Measurements from ENCODE around the gene CWF19L2. TPM values are rescaled to one million over a fixed set of nuclear protein-coding genes. Genes with fewer than 3 reads are reported as not detected.
A peak's percentile ranks its signal among the peaks of the same experiment; 100 is the strongest.
"Not testable (repeated sequence)": the region's sequence is repeated elsewhere in the genome, so short reads cannot be mapped to it uniquely, and the experiment has no call there.

Gene CWF19L2
- total RNA-seq: 10 to 100 TPM; 12.7 to 23.6 (median 15.4) TPM

DNA sequence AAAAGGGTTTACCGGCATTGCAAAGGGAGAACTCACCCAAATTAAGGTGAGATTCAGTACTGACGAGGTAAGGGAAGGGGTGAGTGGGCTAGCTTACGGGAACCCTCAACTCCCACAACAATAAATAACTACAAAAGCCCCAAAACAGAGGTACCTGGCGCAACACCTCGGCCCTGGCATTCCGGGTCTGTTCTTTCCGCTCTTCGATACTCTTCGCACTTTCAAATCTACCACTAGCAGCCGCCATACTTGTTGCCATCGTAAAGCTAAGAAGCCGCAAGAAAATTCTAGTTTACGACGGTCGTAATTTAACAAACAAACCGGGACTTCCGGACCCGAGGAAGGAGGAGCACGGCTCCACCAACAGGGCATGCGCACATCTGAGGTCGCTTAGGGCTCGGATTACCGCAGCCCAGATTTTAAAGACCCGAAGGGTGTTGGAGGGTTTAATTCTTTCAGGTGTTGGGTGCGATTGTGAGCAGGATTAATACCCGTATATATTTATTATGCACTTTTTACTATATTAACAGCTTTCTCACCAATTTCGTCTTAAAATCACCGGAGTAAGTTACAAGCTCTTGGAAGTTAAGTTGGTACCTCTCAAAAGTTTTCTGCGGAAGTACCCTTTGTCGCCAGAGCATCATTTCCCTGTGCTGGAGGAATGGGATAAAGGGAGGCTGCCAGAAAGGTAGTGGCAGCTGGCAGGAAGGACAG is at the start of gene CWF19L2:
TSS of gene CWF19L2 (minus strand) at position 268 of the 714 bp plus-strand sequence. CDS start at position 259, 9 bp downstream.
- WGBS, 10 experiments: 0 to 18% (median 1%) methylated on average over 4 to 24 of the region's 30 CpGs; no CpG with 5 or more reads in 1 of the 10 experiments
- in situ Hi-C loops (cut with MboI; ENCODE audit: low pct_unique_long_range_greater_than_20kb in 2 of 9, low sequenced_read_pairs in 9 of 9, unreplicated experiment in 9 of 9): no loop called here
- Histone ChIP-seq H3K4me3 (peak within 1 kb of the TSS; percentile 46 to 81 (median 64)), H3K27ac (peak within 1 kb of the TSS in 1 of 2 donors; percentile 74), H3K4me1 (replicated peaks in 1 of 2) (peaks cover 0 to 10% of the 10 kb centered on the region in 2 donors)
- ATAC-seq (replicated peaks in 6 of 8): peak; percentile 97 to 99 (median 98)

DNA sequence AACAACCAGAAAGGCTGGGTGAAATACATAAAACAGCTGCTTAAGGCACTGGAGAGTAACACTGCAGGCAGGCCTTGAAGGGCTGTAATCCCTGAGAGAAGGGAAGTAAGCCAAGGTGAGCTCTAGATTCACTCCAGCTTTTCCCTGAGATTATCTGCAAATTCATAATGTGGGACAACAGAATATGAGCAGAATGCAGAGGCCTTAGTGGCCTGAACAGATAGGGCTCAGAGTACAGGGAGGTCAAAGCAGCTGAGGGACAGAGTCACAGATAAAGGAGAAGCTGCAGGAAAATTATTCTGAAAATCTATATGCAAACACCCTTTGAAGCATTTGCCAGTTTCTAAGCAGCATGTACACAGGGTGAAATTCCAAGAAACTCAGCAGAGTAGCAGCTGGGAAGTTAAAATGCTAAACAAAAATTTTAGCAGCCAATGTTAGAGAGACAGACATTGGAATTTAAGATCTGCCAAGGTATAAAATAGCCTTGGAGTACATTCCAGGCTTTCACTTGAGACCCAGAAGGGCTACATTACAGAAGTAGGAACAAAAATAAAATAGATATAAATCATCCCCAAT is 48.1 kb upstream of the CWF19L2 start:
- Histone ChIP-seq H3K27ac (no peak overlapping the region), H3K4me1 (replicated peaks in 1 of 2) (no peaks in the 10 kb centered on the region), H3K4me3 (no peak overlapping the region)
- in situ Hi-C loops (cut with MboI; ENCODE audit: low pct_unique_long_range_greater_than_20kb in 2 of 9, low sequenced_read_pairs in 9 of 9, unreplicated experiment in 9 of 9): no loop called here
- ATAC-seq (replicated peaks in 6 of 8): peak in 2 of 8 experiments; percentile 33 to 41

DNA sequence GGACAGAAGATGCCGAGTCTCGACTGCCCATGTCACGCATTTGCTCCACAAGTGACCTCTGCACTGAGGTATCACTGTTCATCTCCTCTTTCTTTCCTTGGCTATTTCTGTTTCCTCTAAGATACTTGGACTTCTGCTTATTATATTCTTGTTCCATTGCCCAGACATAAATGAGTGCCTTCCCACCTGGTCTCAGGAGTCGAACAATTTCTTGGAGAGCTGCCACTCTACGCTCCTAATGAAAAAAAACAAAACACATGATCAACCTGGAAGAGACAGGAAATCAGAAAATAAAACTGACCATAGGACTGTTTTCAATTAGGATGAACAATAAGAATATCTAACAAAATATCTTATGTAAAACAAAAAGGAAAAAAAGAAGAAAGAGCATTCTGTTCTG is 47.4 kb upstream of the CWF19L2 start:
- no peaks in the 10 kb centered on the region for H3K4me1 ChIP-seq (replicated peaks in 1 of 2)
- no peak overlapping the region for H3K27ac ChIP-seq
- 64 to 100% (median 91%) methylated on average over 2 to 5 of the region's 5 CpGs; no CpG with 5 or more reads in 1 of the 10 experiments for WGBS, 10 experiments
- no peak overlapping the region for H3K4me3 ChIP-seq
- no peak for ATAC-seq (replicated peaks in 6 of 8)
- in situ Hi-C loops (cut with MboI; ENCODE audit: low pct_unique_long_range_greater_than_20kb in 2 of 9, low sequenced_read_pairs in 9 of 9, unreplicated experiment in 9 of 9): no loop called here

- Histone ChIP-seq H3K27ac (no peak overlapping the region), H3K4me3 (no peak overlapping the region), H3K4me1 (replicated peaks in 1 of 2) (no peaks in the 10 kb centered on the region)
- no peak for ATAC-seq (replicated peaks in 6 of 8)
- WGBS, 10 experiments: 80 to 100% methylated on average over 1 of the region's 1 CpG; no CpG with 5 or more reads in 8 of the 10 experiments
- in situ Hi-C loops (cut with MboI; ENCODE audit: low pct_unique_long_range_greater_than_20kb in 2 of 9, low sequenced_read_pairs in 9 of 9, unreplicated experiment in 9 of 9): no loop called here
Measured at GRCh38 chr11:107501713-107502112, 44.1 kb upstream of the CWF19L2 start.

DNA sequence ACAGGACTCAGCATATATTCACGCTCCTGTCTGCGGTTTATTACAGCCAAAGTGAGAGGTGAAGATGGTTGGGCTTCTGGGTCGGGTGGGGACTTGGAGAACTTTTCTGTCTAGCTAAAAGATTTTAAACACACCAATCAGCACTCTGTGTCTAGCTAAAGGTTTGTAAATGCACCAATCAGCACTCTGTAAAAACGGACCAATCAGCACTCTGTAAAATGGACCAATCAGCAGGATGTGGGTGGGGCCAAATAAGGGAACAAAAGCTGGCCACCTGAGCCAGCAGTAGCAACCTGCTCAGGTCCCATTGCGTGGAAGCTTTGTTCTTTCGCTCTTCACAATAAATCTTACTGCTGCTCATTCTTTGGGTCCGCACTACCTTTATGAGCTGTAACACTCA is 39.7 kb upstream of the CWF19L2 start:
- in situ Hi-C loops (cut with MboI; ENCODE audit: low pct_unique_long_range_greater_than_20kb in 2 of 9, low sequenced_read_pairs in 9 of 9, unreplicated experiment in 9 of 9); ATAC-seq (replicated peaks in 6 of 8); H3K4me1 ChIP-seq (replicated peaks in 1 of 2); H3K27ac ChIP-seq; H3K4me3 ChIP-seq: not testable (repeated sequence)
- 60 to 100% (median 96%) methylated on average over 1 to 5 of the region's 7 CpGs; no CpG with 5 or more reads in 2 of the 10 experiments for WGBS, 10 experiments

- 26 to 86% (median 68%) methylated on average over 1 to 4 of the region's 4 CpGs for WGBS, 10 experiments
- Histone ChIP-seq H3K4me1 (replicated peaks in 1 of 2) (no peaks in the 10 kb centered on the region), H3K4me3 (no peak overlapping the region), H3K27ac (no peak overlapping the region)
- in situ Hi-C loops (cut with MboI; ENCODE audit: low pct_unique_long_range_greater_than_20kb in 2 of 9, low sequenced_read_pairs in 9 of 9, unreplicated experiment in 9 of 9): no loop called here
- ATAC-seq (replicated peaks in 6 of 8): peak in 3 of 8 experiments; percentile 39 to 59 (median 41)
Measured at GRCh38 chr11:107496011-107496410, 38.4 kb upstream of the CWF19L2 start.

DNA sequence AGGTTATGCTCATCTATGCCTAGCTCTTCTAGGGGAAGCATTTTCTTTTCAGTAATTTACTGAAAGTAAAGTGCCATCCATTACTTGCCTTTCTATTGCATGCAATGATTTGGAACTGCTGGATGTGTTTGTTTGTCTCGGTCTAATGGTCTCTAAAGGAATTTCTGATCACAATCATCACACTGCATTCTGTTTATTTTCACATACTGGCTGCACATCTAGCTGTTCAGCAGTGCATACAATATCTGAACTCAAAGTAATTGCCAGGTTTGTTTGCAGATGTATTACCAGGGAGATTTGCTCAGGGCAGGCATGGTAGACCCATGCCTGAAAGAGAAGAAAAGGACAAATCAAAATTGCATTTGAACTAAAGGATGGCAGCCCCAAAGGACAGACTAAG is 36.4 kb upstream of the CWF19L2 start:
- WGBS, 10 experiments: 22 to 80% (median 55%) methylated on average over 1 of the region's 1 CpG; no CpG with 5 or more reads in 6 of the 10 experiments
- ATAC-seq (replicated peaks in 6 of 8): peak in 3 of 8 experiments; percentile 16 to 94 (median 54)
- no peaks in the 10 kb centered on the region for H3K4me1 ChIP-seq (replicated peaks in 1 of 2)
- H3K4me3 ChIP-seq: no peak overlapping the region
- no peak overlapping the region for H3K27ac ChIP-seq
- in situ Hi-C loops (cut with MboI; ENCODE audit: low pct_unique_long_range_greater_than_20kb in 2 of 9, low sequenced_read_pairs in 9 of 9, unreplicated experiment in 9 of 9): no loop called here

DNA sequence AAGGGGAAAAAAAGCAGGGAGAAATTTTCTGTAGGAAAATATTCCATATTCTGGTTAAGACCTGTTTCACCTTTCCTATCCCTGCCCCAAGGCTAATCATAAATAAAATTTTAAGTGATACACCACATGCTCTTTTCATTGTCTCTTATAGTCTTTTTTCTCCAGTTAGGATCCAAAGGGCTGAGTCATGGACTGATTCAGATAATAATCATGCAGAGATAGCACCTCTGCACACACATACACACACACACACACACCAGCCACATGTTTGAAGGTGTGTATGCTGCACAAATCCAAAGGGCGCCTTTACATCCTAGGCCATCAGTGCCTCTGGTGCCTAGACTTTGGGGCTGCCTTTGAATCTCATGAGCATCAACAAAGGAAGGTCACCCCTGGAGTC is 35.5 kb upstream of the CWF19L2 start:
- 86 to 100% methylated on average over 1 of the region's 1 CpG; no CpG with 5 or more reads in 8 of the 10 experiments for WGBS, 10 experiments
- in situ Hi-C loops (cut with MboI; ENCODE audit: low pct_unique_long_range_greater_than_20kb in 2 of 9, low sequenced_read_pairs in 9 of 9, unreplicated experiment in 9 of 9): no loop called here
- Histone ChIP-seq H3K4me1 (replicated peaks in 1 of 2) (no peaks in the 10 kb centered on the region), H3K4me3 (no peak overlapping the region), H3K27ac (no peak overlapping the region)
- ATAC-seq (replicated peaks in 6 of 8): peak in 1 of 8 experiments; percentile 37

DNA sequence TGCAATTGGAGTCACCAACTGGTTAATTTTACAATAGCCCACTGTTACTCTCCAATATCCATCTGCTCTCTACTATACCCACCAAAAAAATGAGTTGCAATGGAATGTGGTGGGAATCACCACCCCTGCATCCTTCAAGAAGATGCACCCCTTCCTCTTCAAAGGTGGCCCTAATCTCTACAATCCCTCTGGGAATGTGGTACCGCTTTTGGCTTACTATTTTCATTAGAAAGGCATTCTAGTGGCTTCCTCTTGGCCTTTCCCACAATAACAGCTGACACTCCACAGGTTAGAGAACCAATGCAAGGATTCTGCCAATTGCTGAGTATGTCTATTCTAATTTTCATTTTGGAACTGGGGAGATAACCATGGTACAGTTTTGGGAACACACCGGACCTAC is 33.2 kb upstream of the CWF19L2 start:
- in situ Hi-C loops (cut with MboI; ENCODE audit: low pct_unique_long_range_greater_than_20kb in 2 of 9, low sequenced_read_pairs in 9 of 9, unreplicated experiment in 9 of 9): no loop called here
- no peak for ATAC-seq (replicated peaks in 6 of 8)
- no peaks in the 10 kb centered on the region for H3K4me1 ChIP-seq (replicated peaks in 1 of 2)
- H3K27ac ChIP-seq: no peak overlapping the region
- WGBS, 10 experiments: 50 to 100% (median 93%) methylated on average over 1 to 2 of the region's 2 CpGs; no CpG with 5 or more reads in 2 of the 10 experiments
- H3K4me3 ChIP-seq: no peak overlapping the region

DNA sequence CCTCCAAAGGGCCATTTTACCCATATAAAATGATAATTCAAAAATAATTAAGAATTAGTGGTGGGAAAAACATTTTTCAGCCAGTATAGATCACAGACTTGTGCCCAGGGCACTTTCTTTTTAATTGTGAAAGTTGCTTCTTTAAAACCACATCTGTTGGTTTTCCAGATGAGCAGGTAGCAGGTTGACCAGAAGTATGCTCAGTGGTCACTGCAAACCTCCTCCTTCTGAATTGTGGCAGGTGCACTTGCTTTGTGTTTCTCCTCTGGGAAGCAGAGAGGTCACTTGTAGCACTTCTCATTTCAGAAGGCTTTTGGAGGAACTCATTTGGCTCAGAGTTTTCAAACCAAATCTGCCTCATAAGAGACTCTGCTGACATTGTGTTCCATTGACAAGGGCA is 24.6 kb upstream of the CWF19L2 start:
- H3K4me3 ChIP-seq: no peak overlapping the region
- in situ Hi-C loops (cut with MboI; ENCODE audit: low pct_unique_long_range_greater_than_20kb in 2 of 9, low sequenced_read_pairs in 9 of 9, unreplicated experiment in 9 of 9): no loop called here
- no peak for ATAC-seq (replicated peaks in 6 of 8)
- H3K4me1 ChIP-seq (replicated peaks in 1 of 2): no peaks in the 10 kb centered on the region
- H3K27ac ChIP-seq: no peak overlapping the region

- Histone ChIP-seq H3K4me1 (replicated peaks in 1 of 2) (no peaks in the 10 kb centered on the region), H3K27ac (no peak overlapping the region), H3K4me3 (no peak overlapping the region)
- no peak for ATAC-seq (replicated peaks in 6 of 8)
- in situ Hi-C loops (cut with MboI; ENCODE audit: low pct_unique_long_range_greater_than_20kb in 2 of 9, low sequenced_read_pairs in 9 of 9, unreplicated experiment in 9 of 9): no loop called here
Measured at GRCh38 chr11:107478922-107479321, 21.3 kb upstream of the CWF19L2 start.

- Histone ChIP-seq H3K27ac (no peak overlapping the region), H3K4me3 (no peak overlapping the region), H3K4me1 (replicated peaks in 1 of 2) (peaks cover 0 to 4% of the 10 kb centered on the region in 2 donors)
- ATAC-seq (replicated peaks in 6 of 8): no peak
- WGBS, 10 experiments: 29 to 93% (median 73%) methylated on average over 1 to 3 of the region's 3 CpGs
- in situ Hi-C loops (cut with MboI; ENCODE audit: low pct_unique_long_range_greater_than_20kb in 2 of 9, low sequenced_read_pairs in 9 of 9, unreplicated experiment in 9 of 9): no loop called here
Measured at GRCh38 chr11:107477820-107478219, 20.2 kb upstream of the CWF19L2 start.

DNA sequence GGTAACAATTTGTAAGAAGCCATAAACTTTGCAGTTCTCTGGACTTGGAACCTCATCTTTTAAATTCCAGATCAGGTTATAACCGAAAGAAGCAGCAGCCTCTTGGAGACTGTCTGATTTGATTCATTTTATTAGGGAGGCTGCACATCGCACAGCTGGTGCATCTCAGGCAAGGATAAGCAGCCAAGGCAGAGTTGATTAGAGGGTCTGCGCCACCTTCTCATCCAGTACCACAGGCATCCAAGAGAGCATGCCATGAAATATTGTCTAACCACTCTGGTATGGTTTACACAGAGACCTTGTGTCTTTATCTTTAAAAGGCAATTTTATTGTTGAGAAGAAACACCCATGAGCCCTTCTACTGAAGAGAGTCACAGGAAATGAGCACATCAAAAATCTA is 16.2 kb upstream of the CWF19L2 start:
- no peak overlapping the region for H3K27ac ChIP-seq
- no peak overlapping the region for H3K4me3 ChIP-seq
- ATAC-seq (replicated peaks in 6 of 8): no peak
- WGBS, 10 experiments: 14 to 90% (median 59%) methylated on average over 1 to 3 of the region's 3 CpGs; no CpG with 5 or more reads in 3 of the 10 experiments
- in situ Hi-C loops (cut with MboI; ENCODE audit: low pct_unique_long_range_greater_than_20kb in 2 of 9, low sequenced_read_pairs in 9 of 9, unreplicated experiment in 9 of 9): no loop called here
- H3K4me1 ChIP-seq (replicated peaks in 1 of 2): peaks cover 0 to 4% of the 10 kb centered on the region in 2 donors

GRCh38 chr11:107472966-107473365 is 15.3 kb upstream of the CWF19L2 start:
- 0 to 83% (median 33%) methylated on average over 1 of the region's 1 CpG; no CpG with 5 or more reads in 1 of the 10 experiments for WGBS, 10 experiments
- ATAC-seq (replicated peaks in 6 of 8): no peak
- Histone ChIP-seq H3K4me3 (no peak overlapping the region), H3K27ac (no peak overlapping the region), H3K4me1 (replicated peaks in 1 of 2) (peaks cover 0 to 4% of the 10 kb centered on the region in 2 donors)
- in situ Hi-C loops (cut with MboI; ENCODE audit: low pct_unique_long_range_greater_than_20kb in 2 of 9, low sequenced_read_pairs in 9 of 9, unreplicated experiment in 9 of 9): no loop called here

All from motor neuron (in vitro differentiated cells).